Measurements from ENCODE around the gene HS1BP3. TPM values are rescaled to one million over a fixed set of nuclear protein-coding genes. Genes with fewer than 3 reads are reported as not detected.

The HS1BP3 gene
- total and polyA plus RNA-seq, 2 experiments from 2014 or later = 13.5 to 20.3 TPM

DNA sequence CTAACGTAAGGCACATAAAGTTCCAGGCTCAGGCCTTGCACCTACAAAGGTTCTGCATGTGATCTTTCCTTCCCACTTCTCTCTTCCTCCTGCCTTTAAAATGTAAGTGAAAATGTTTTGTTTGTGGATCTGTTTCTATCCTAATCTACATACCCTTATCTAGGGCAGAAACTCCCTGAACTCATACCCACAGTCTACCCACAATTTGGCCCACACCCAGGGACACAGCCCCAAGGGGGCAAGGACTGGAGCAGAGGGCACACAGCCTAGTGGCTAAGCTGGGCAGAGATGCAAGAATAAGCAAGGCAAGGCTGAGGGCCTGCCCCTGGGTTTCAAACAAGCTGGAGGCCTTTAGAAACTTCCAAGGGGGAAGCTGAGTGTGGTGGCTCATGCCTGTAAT, 71.0 kb downstream of the HS1BP3 start:
- peaks cover 11% of the 10 kb centered on the region for H3K4me1 ChIP-seq (ENCODE audit: low read depth)

DNA sequence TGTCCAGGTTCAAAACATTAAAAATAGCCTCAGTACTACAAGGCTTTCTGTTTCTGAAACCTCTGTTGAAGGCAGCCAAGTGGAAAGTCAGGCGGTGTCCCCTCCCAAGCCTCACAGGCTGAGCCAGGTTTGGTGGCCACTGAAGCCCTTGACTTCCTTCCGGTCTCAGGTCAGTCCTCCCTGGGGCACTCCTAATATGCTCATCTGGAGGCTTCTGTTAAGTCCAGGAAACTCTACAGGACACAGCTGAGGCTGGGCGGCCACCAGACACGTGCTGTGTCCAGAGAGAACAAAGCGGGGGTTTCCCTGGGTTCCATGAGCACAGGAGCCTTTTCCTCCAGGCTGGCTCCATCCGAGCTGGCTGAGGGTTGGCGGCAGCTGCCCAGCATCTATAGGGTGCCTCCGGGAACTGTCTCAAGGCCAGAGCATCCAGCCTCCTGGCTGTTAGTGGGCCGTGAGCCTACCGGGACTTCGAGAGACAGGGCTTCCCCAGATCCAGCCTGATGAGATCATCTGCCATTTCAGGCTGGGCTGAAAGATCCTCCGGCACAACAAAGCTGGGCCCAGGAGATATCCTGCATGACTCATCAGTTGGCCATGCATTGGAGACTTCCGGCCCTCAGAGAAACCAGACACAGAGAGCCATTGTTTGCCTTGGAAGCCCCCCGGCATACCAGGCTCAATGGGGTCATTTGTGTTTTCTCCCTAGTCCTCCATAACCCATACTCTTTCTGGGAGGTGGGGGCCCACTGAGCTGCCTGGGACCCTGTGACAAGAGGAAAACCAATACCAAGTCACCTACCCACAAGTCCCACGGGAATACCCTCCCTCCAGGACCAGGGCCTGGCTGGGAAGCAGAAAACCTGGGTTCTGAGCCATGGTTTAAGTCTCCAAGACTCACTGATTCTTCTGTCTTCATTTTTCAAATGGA, 71.7 kb downstream of the HS1BP3 start:
- H3K27me3 ChIP-seq = no peaks in the 10 kb centered on the region
- H3K4me1 ChIP-seq (ENCODE audit: low read depth) = peaks cover 4% of the 10 kb centered on the region
- peak; percentile 21 to 97 for DNase-seq (ENCODE audit: low read depth in 1 of 2, low spot score in 1 of 2)
- H3K27ac ChIP-seq = no peak overlapping the region
- H3K4me3 ChIP-seq = no peak overlapping the region
- H3K36me3 ChIP-seq = no peaks in the 10 kb centered on the region
- TF ChIP-seq, protein P1, sequence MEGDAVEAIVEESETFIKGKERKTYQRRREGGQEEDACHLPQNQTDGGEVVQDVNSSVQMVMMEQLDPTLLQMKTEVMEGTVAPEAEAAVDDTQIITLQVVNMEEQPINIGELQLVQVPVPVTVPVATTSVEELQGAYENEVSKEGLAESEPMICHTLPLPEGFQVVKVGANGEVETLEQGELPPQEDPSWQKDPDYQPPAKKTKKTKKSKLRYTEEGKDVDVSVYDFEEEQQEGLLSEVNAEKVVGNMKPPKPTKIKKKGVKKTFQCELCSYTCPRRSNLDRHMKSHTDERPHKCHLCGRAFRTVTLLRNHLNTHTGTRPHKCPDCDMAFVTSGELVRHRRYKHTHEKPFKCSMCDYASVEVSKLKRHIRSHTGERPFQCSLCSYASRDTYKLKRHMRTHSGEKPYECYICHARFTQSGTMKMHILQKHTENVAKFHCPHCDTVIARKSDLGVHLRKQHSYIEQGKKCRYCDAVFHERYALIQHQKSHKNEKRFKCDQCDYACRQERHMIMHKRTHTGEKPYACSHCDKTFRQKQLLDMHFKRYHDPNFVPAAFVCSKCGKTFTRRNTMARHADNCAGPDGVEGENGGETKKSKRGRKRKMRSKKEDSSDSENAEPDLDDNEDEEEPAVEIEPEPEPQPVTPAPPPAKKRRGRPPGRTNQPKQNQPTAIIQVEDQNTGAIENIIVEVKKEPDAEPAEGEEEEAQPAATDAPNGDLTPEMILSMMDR (IDR thresholded peaks at IDR 0.05; ENCODE audit: low read depth, low read length) = no peak
- no peaks in the 10 kb centered on the region for H3K9me3 ChIP-seq (ENCODE audit: low read depth)

More for the DNA sequence above, 71.0 kb downstream of the HS1BP3 start:
- no peak overlapping the region for H3K4me3 ChIP-seq
- peak in 1 of 2 donors; percentile 53 for DNase-seq (ENCODE audit: low read depth in 1 of 2, low spot score in 1 of 2)
- TF ChIP-seq, protein P1 (IDR thresholded peaks at IDR 0.05; ENCODE audit: low read depth, low read length) = no peak
- H3K27me3 ChIP-seq = no peaks in the 10 kb centered on the region
- no peaks in the 10 kb centered on the region for H3K9me3 ChIP-seq (ENCODE audit: low read depth)
- no peaks in the 10 kb centered on the region for H3K36me3 ChIP-seq
- H3K27ac ChIP-seq = no peak overlapping the region

DNA sequence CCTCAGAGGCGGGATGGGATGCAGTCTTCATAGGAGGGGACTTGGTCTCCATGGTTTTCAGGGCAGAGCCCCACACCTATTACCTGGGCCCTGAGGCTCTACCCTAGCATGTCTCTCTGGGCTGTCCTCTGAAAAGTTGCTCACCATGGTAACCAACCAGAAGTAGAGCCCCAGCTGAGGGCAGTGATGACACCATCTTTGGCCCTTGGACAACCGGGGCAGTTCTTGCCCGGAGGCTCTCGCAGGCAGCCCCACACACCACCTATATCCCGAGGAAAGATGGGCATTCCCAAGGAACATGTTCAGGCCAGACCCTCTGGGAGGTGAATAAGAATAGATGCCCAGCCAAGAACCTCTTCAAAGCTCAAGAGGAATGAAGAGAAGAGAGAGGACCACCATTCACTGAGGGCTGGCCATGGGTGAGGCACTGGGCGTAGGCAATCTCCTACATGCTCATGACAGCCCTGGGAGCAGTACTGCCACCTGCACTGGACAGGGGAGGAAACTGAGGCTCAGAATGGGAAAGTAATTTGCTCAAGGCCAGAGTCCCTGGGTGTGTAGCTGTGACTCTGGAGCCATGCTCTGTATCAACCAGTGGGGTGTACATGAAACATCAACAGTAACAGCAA, 72.5 kb downstream of the HS1BP3 start:
- Histone ChIP-seq H3K4me1 (ENCODE audit: low read depth) (no peaks in the 10 kb centered on the region), H3K27me3 (no peaks in the 10 kb centered on the region), H3K27ac (no peak overlapping the region), H3K4me3 (no peak overlapping the region), H3K9me3 (ENCODE audit: low read depth) (no peaks in the 10 kb centered on the region), H3K36me3 (no peaks in the 10 kb centered on the region)
- DNase-seq (ENCODE audit: low read depth in 1 of 2, low spot score in 1 of 2) = no peak
- TF ChIP-seq, protein P1 (IDR thresholded peaks at IDR 0.05; ENCODE audit: low read depth, low read length) = no peak

DNA sequence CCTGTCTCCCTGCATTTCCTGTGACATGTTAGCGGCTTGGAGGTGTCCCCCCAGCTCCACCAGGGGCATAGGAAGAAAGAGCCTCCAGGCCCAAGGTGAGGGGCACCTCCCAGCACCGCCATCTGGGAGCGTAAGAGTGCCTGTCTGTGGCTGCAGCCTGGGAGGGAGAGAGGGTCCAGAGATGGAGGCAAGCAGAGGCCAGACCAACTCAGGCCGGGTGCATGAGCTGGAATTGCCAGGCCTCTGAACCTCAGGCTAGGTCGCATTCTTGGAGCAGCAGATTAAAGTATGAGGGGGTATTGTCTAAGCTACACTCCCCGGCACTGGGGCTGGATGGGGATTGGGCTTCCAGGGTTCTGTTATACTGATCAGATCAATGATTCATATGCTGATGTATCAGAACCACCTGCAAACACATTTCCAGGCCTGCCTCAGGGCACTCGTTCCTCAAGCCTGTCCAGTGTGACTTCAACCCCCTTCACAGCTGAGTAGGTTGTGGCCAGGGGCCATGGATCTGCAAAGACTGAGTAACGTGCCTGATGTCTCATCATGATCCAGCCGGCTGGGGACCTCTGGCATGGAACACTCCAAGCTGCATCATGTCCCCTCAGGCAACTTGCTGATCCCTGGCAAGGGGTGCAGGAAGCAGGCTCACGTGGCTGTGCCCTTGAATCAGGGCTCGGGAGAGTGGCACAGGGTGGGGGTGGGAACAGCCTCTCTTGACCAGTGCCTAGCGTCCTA, 73.2 kb downstream of the HS1BP3 start:
- no peak overlapping the region for H3K4me3 ChIP-seq
- H3K27ac ChIP-seq = no peak overlapping the region
- TF ChIP-seq, protein P1 (IDR thresholded peaks at IDR 0.05; ENCODE audit: low read depth, low read length) = no peak
- no peaks in the 10 kb centered on the region for H3K4me1 ChIP-seq (ENCODE audit: low read depth)
- no peaks in the 10 kb centered on the region for H3K9me3 ChIP-seq (ENCODE audit: low read depth)
- H3K27me3 ChIP-seq = no peaks in the 10 kb centered on the region
- no peaks in the 10 kb centered on the region for H3K36me3 ChIP-seq
- no peak for DNase-seq (ENCODE audit: low read depth in 1 of 2, low spot score in 1 of 2)

DNA sequence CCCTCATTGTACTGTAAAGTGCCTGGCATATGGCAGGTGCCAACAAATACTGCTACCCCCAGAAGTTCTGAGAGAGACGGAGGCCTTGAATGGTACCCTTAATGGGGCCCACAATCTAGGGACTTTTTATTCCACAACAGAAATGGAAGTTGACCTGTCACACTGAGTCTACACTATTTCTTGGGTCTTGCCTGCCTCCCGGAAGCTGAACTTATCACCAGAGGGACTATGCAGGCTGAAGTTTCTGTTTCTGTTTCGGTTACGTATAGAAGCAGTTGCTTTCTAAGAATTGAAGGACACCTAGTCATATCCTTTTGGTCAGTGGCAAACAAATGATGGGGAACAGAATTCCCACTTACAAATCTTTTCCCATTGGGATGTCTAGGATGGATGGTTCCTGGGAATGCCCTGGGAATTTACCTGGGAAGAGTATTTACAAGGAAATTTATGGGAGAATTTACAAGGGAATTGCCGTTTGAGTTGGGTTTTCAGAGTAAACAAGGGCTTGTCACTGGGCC, 74.2 kb downstream of the HS1BP3 start:
- no peak for DNase-seq (ENCODE audit: low read depth in 1 of 2, low spot score in 1 of 2)
- TF ChIP-seq, protein P1 (IDR thresholded peaks at IDR 0.05; ENCODE audit: low read depth, low read length) = no peak
- no peak overlapping the region for H3K27ac ChIP-seq
- no peaks in the 10 kb centered on the region for H3K4me1 ChIP-seq (ENCODE audit: low read depth)
- no peaks in the 10 kb centered on the region for H3K36me3 ChIP-seq
- H3K27me3 ChIP-seq = no peaks in the 10 kb centered on the region
- no peak overlapping the region for H3K4me3 ChIP-seq
- no peaks in the 10 kb centered on the region for H3K9me3 ChIP-seq (ENCODE audit: low read depth)
